Stimulated activated CD4-positive, alpha-beta T cell treated with anti-CD3 and anti-CD28 coated beads, Interleukin-4, amount 100 ng/mL, for 48 hours (primary cell): ENCODE results near the gene USP31.
"Not testable (repeated sequence)": the region's sequence is repeated elsewhere in the genome, so short reads cannot be mapped to it uniquely, and the experiment has no call there.

Experiments
- DNase-seq, 2 donors: peaks; one replicate each; pipeline ENCODE4 v3.0.0-alpha.2; 2020; ENCODE audit warnings: low read depth in 2 of 2

USP31 gene

DNA sequence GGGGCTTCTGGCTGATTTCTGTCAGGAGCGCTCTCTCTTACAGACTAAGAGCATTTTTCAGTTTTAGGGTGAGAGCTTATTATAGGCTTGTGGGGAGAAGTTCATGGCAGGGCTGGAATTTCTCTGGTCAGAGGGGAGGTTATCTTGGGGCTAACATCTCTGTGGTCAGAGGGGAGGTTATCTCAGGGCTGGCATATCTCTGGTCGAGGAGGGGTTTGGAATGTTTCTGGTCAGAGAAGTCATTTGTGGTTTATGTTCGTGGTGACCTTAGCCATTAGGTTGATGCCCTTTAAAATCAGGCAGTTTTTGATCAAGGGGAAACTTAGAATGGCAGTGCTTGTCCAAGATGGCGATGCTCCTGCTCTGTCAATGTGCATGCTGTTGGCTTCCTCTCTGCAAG is 10.8 kb upstream of the USP31 start:
- DNase-seq, result no peak

DNA sequence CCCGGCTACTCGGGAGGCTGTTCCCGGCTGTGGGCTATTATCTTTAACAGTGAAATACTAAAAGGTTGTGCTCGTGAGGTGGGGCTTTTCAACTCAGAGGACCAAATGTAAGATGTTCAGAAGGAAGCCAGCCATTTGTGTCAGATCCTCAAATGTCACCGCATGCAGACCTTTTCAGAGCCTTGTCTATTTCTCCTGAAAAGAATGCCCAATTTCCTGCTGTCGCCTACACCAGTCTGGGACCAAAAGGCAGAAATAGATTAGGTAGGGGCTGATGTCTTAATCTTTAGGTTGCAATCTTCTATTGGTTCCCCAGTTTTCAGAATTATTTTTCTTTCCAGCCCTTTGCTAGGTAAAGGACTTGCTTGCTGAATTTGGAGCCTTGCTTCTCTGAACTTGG is 8.9 kb upstream of the USP31 start:
- no peak for DNase-seq

DNA sequence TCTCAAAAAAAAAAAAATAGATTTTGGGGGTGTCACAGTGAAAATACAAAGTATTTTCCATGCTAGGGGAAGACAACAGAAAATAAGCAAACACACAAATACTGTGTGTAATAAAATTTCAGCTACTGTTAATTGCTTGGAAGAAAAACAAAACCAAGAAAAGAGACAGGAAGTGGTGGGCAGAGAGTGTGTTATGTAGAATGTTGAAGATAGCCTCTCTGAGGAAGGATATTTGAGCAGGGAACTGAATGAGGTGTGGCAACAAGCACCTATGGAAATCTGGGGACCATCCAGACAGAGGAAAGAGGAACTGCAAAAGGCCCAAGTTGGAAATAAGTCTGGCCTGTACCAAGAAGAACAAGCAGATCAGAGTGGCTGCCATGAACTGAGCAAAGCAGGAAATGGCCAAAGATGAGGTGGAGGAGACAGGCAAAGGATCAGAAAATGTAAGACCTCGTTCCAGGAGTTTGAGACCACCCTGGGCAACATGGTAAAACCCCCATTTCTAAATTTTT is 7.8 kb upstream of the USP31 start:
- no peak for DNase-seq

DNA sequence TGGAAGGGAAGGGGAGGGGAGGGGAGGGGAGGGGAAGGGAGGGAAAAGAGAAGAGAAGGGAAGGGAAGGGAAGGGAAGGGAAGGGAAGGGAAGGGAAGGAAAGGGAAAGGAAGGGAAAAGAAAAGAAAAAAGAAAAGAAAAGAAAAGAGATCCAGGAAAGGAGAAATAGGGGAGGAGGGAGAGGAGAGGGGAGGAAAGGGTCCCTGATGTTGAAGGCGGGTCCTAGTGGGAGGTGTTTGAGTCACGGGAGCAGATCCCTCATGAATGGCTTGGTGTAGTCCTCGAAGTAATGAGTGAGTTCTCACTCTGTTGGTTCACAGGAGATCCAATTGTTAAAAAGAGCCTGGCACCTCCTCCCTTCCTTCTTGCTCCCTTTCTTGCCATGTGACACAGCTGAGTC is 6.9 kb upstream of the USP31 start:
- DNase-seq, result no peak

DNA sequence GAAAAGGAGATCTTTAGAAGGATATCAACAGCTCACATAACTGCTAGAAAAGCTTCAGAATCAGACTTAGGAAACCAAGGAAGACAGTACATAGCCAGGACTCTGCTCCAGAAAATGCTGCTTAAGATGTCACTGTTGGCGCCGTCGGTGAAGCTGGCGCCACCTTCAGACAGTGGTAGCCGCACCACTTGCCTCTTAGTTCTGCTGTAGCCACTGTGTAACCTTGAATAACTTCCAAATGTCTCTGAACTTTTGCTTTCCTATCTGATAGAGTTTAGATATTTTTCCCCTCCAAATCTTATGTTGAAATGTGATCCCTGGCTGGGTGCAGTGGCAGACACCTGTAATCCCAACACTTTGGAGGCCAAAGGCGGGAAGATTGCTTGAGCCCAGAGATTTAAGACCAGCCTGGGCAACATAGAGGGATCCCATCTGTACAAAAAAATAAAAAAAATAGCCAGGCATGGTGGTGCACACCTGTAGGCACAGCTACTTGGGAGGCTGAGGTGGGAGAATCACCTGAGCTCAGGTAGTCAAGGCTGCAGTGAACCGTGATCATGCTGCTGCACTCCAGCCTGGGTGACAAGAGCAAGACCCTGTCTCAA is 6.3 kb upstream of the USP31 start:
- no peak for DNase-seq

DNA sequence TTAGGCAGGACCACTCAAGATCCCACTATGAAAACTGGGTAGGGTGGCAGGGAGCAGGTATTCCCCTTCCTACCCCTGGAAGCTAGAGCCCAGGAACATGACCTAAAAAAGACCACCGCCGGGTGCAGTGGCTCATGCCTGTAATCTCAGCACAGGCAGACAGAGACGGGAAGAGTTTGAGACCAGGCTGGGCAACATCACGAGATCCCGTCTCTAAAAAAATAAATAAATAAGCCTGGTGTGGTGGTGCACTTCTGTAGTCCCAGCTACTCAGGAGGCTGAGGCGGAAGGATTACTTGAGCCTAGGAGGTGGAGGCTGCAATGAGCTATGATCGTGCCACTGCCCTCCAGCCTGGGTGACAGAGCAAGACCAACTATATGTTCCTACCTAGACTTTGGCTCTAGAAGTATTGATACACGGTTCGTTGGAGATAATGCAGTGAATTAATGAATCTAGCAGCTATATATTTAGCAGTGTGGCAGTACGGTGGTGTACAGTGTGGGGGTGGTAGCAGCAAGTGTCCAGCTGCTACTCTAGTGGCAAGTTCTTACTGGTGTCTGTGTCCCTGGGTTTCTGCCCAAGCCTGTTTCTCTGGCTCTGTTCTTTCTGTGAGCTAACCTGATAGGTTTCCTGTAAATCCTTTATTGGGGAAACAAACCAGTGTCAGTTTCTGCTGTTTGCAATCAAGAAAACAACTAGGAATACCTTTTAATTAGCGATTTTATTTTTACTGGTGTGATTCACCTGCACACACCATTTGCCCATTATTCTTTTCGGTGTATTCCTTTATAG is 3.3 kb upstream of the USP31 start:
- no peak for DNase-seq

DNA sequence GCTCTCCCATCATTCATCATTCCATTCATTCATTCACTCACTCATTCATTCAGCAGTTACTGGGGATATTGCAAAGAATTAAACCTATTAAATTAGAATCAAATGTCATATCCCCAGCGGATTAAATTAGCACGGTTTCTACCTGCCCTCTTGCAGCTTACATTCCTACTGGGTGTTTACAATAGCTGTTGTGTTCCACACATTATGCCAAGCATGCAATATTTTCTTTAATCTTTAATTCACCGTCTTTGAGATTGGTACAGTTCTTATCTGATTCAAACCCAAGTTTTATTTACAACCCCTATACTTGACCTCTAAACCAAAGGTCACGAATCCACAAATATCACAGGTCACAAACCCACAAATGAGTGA is 727 bp upstream of the USP31 start:
- DNase-seq, result no peak

DNA sequence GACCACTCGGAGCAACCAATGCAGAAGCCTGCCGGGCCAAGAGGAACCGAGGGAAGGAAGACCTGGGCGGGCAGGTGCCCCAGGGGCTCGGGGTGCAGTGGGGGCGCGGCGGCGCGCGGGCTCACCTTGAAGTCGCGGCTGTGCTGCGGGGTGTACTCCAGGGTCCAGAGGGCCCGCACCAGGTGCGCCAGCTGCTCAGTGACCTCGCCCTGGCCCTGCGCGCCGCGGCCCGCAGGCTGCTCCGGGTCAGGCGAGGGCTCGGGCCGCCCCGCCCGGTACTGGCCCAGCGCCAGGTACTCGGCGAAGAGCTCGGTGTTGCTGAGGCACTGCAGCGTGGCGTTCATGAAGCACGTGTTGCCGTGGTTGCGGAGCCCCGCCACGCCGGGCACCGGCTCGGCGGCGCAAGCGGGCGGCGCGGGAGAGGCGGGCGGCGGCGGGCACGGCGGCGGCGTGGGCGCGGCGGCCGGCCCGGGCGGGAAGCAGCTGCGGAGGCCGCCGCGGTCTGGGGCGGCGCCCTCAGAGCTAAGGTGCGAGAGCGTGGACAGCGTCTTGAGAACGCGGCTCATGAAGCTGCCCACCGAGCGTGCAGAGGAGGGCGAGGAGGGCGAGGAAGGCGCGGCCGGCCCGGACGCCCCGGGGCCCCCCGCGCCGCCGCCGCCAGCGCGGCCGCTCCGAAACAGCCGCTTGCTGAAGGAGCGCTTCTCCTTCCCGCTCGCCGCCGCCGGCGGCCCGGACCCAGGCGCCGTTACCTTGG is 562 bp downstream of the USP31 start:
- peak; percentile 22 to 41 for DNase-seq

DNA sequence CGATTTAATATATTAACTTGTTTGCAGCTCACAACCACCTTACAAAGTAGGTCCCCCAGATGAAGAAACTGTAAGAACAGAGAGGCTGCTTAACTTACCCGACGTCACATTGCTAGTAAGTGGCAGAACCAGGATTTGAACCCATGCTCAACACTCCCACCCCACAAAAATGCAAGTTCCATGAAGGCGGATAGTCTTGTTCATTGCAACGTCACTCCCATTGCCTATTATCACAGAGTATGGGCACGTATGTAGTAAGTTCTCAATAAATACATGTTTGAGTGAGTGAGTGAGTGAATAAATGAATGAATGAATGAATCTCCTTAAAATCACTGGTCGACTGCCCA is 1.1 kb downstream of the USP31 start:
- DNase-seq, result no peak

DNA sequence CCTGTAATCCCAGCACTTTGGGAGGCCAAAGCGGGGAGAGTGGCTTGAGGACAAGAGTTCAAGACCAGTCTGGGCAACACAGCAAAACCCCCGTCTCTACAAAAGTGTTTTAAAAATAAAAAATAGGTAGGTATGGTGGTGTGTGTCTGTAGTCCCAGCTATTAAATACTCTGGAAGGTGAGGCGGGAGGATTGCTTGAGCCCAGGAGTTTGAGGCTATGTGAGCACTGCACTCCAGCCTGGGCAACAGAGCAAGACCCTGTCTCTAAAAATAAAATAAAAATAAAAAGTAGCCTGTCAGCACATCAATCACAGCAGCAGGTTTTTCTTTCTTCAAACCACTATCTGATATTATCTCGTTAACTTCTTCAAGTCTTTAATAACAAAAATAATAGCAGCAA is 1.6 kb downstream of the USP31 start:
- DNase-seq, result no peak

DNA sequence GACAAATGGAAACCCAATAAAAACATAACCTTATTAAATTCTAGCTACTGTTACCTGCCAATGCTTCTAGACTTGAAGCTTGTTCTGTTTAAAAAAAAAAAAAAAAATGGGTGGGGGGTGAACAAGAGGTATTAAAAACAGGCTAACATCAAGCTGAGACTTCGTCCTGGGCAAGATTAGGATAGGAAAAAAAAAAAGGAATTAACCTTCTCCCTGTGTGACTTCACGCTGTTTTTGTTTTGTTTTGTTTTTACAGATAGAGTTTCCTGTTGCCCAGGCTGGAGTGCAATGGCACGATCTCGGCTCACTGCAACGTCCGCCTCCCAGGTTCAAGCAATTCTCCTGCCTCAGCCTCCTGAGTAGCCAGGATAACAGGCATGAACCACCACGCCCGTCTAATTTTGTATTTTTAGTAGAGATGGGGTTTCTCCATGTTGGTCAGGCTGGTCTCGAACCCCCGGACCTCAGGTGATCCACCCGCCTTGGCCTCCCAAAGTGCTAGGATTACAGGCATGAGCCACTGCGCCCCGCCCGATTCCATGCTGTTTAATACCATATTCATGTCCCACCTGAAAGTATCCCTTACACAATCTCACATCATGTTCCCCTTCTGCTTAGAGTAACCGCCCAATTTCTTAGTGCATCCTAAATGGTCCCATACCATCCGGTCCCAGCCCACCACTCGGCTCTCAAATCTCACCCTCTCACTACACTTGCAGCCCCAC is 2.2 kb downstream of the USP31 start:
- DNase-seq, result no peak

DNA sequence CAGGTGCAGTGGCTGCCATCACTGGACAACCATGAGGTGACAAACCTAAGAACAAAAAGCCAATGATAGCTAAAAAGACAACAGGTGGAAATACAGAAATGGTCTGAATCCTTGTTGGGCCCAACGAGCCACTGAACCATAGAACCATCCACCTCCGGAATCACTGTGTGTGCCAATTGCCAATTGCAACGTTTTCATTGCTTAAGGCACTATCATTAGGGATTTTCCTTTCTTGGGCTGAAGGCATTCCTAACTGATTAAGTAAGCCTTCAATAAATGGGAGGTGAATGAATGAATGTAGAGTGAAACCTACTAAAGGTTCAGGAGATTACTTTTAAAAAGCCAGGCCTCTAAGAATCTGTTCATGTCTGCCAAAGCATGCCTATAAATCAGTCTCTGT is 3.6 kb downstream of the USP31 start:
- DNase-seq, result no peak

DNA sequence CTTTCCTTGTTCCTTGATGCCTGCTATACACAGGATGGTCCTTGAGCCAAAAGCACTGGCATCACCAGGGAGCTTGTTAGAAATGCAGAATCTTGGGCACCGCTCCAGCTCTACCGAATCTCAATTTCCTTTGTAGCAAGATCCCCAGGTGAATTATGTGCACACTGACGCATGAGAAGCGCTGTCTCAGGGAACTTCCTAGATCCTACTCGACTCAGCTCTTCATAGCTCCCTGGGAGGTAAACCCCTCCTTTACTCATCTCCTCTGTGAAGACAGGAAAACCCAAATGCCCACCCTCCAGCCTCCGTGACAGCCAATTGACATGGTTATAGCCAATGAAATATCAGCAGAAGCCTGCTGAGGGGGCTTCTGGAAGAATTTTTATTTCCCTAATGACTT is 4.1 kb downstream of the USP31 start:
- no peak for DNase-seq

DNA sequence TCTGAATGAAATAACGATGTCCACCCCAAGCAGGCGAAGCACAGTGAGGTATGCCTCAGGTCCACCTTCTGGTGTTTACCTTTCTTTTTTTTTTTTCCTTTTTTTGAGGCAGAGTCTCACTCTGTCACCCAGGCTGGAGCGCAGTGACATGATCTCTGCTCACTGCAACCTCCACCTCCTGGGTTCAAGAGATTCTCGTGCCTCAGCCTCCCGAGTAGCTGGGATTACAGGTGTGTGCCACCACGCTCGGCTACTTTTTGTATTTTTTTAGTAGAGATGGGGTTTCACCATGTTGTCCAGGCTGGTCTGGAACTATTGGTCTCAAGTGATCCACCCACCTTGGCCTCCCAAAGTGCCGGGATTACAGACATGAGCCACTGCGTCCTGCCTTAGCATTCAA is 4.9 kb downstream of the USP31 start:
- not testable (repeated sequence) for DNase-seq

DNA sequence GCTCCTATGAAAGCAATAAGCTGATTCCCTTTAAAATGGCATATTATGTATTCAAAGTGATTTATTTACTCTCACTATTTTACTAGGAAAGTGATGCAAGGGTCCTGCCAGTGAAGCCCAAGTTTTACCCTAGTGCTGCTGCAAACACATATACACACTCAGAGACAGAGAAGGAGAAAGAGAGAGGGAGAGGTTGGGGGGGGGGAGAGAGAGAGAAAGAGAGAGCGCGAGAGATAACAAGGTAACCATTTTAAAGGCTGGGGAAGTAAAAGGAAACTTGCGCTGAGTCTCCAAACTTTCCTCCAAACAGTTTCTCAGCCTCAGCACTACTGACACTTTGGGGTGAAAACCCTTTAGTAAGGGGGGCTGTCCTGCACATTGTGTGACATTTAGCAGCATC is 5.9 kb downstream of the USP31 start:
- DNase-seq, result no peak

DNA sequence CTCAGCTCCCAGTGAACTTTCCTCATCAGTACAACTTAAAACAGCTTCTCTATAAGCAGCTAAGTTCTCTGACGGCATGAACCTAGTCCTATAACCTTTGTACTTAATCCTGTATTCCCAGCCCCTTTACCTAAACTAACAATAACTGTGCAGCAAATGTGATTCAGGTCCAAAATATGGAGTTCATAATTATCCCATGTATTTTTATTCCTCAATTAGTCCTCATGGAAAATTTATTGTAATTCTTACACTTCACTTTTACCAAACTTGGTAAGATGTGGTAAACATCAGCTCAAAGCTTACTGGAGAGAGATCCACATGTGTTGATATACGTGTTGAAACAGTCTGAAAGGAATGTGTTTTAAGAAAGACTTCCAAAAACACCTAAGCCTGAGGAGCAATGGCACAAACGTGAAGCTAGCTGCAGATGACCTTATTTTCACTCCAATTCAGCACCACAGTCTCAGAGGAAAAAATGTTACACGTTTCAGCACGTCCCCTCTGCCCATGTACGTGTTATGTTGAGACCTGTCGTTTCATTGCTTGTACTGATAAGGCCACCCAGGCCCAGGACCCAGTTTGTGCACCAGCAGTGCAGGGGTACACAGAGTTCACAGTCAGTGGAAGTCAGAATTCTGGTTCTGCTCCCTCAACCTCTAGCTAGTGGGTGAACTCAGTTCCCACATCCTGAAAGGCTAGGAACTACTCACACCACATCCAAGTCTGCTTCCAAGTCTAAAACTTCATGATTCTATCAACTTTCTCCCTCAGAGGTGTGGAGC is 7.1 kb downstream of the USP31 start:
- DNase-seq, result no peak

DNA sequence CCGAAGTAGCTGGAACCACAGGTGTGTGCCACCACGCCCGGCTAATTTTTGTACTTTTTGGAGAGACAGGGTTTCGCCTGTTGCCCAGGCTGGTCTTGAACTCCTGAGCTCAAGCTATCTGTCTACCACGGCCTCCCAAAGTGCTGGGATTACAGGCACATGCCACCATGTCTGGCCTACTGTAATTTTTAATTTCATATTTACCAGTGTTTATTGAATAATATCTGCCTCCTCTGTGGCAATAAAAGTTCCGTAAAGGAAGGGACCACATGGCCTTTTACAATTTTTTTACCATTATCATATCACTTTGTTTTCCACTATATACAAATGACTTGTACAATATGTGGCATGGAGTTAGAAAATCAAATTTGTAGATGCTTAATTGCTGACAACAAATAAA is 7.8 kb downstream of the USP31 start:
- no peak for DNase-seq

DNA sequence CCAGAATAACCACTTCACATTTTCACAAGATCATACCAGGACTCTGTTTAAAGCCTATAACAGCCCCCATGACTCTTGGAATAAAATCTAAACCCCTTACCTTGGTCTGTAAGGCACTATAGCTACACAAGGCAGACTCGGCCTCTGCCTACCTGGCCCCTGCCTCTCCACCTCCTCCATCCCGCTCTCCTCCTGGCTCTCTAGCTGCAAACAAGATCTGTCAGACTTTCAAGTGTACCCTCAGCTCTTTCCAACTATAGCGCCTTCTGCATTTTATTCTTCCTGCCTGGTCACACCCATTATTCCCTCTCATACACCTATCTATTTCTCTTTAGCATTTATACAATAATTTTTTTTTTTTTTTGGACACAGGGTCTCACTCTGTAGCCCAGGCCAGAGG is 8.2 kb downstream of the USP31 start:
- no peak for DNase-seq

DNA sequence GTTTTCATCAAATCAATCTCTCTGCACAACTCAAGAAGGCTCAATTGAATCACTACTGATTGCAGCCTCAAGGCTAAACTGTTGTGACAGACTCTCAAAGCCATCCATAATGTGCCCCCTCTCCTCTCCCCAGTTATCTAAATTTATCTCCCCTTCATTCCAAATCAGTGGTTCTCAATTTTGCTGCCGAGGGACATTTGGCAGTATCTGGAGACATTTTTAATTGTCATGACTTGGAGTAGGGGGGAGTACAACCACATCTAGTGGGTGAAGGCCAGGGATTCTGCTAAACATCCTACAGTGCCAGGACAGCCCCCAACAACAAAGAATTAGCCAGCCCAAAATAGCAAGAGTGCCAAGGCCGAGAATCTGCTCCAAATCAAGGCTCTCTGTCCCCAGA is 9.1 kb downstream of the USP31 start:
- DNase-seq, result no peak

DNA sequence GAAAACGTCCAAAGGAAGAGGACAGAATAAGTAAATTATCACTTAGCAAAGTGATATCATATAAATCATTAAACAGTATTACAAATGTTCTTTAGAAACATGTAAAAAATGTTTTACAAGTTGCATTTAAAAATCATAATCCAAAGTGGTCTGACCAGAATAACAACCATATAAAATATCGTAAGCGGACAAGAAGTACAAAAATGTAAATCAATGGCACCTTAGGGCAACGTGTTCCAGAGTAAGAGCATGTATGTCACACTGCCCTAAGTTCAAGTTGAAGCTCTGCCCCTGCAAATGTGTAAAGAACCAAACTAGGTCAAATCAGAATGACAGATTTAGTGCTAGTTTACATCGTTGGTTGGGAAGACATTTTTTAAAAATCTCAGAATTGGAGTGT is 11.4 kb downstream of the USP31 start:
- DNase-seq, result no peak

DNA sequence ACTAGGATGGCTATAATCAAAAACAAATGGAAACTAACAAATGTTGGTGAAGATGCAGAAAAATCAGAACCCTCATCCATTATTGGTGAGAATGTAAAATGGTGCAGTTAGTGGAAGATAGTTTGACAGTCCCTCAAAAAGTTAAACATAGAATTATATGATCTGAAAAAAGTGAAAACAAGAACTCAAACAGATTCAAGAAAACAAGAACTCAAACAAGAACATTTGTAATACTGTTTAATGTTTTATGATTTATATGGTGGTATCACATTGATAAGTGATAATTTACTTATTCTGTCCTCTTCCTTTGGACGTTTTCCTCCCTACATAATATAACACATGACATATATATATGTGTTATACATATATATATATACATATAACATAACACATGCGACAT is 12.0 kb downstream of the USP31 start:
- no peak for DNase-seq

DNA sequence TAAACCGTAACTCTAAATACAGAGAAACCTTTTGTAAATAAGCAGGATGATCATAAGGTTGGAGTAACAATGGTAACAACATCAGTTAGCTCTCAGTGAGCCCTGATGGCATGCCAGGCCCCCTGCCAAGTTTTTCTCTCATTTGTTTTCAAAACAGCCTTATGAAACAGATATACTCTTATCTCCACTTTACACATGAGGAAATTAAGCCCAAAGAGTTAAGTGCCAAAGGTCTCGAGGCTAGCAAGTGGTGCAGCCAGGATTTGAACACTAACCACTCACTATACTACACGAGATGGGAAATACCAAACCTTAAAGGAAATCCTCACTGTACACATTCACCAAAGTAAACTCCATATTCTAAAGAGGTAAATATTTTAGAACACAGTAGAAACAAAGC is 15.0 kb downstream of the USP31 start:
- no peak for DNase-seq
